Lung (tissue), 16 donors: ENCODE measurements around the gene SLC1A6. TPM values are rescaled to one million over a fixed set of nuclear protein-coding genes. Genes with fewer than 3 reads are reported as not detected.

ENCODE experiments used
- ATAC-seq: fragments of 200-7000 bp; cut with Tn5 transposase; one replicate; pipeline ENCODE4 v1.9.1; 2020; ENCODE audit warnings: moderate number of reproducible peaks; ENCODE audit not compliant: insufficient read depth, low FRiP score
- DNase-seq, 3 donors: peaks; one replicate each; pipeline ENCODE4 v3.0.0-alpha.2; 2013 to 2017
- H3K27ac ChIP-seq, 2 donors: one replicate each; pipeline ENCODE4 v1.5.1; 2013; ENCODE audit warnings: mild to moderate bottlenecking in 2 of 2, moderate library complexity in 2 of 2, control low read depth in 1 of 2, inconsistent platforms in 1 of 2, low read depth in 1 of 2, low read length in 1 of 2
- H3K27me3 ChIP-seq, 3 donors: one replicate each; pipeline ENCODE4 v1.5.1; 2013; ENCODE audit warnings: low read length in 2 of 3; ENCODE audit not compliant: control insufficient read depth in 3 of 3, insufficient read depth in 3 of 3
- H3K36me3 ChIP-seq, 4 donors: one replicate each; pipeline ENCODE4 v1.5.1; 2013; ENCODE audit warnings: low read length in 4 of 4, mild to moderate bottlenecking in 1 of 4, moderate library complexity in 1 of 4; ENCODE audit not compliant: control insufficient read depth in 4 of 4, insufficient read depth in 4 of 4
- H3K4me1 ChIP-seq, 5 donors: one replicate each; pipeline ENCODE4 v1.5.1; 2013; ENCODE audit warnings: low read length in 5 of 5, mild to moderate bottlenecking in 2 of 5, moderate library complexity in 1 of 5; ENCODE audit not compliant: control insufficient read depth in 5 of 5, insufficient read depth in 5 of 5
- H3K4me3 ChIP-seq: one replicate; pipeline ENCODE4 v1.5.1; 2013; ENCODE audit warnings: mild to moderate bottlenecking, control low read depth, moderate library complexity
- H3K9ac ChIP-seq, 2 donors: one replicate each; pipeline ENCODE4 v1.5.1; 2013; ENCODE audit warnings: low read length in 2 of 2, control low read depth in 1 of 2; ENCODE audit not compliant: insufficient read depth in 1 of 2
- H3K9me3 ChIP-seq, 4 donors: one replicate each; pipeline ENCODE4 v1.5.1; 2013; ENCODE audit warnings: low read length in 3 of 4, mild to moderate bottlenecking in 1 of 4, moderate library complexity in 1 of 4; ENCODE audit not compliant: control insufficient read depth in 4 of 4, insufficient read depth in 3 of 4
- WGBS, 2 donors: extraction: QIAGEN DNeasy Blood & Tissue Kit; methylation state at CpG; one replicate each; pipeline ENCODE4 v1.1.7; 2013; 5-methylcytosine and 5-hydroxymethylcytosine counted together
- long read RNA-seq, 5 donors: transcript quantifications; one replicate each; lab custom pipeline, GENCODE V29; 2026
- polyA plus RNA-seq, 2 donors: library from polyadenylated mRNA; stranded (reverse); fragments of 200-250 nt; gene quantifications; one replicate each; pipeline ENCODE4 v1.2.1, GENCODE V29; 2013
- total RNA-seq, 2 donors: library from RNA; depleted of rRNA in 1 of 2; stranded (reverse); fragments of >200 nt in 1 of 2; gene quantifications; one replicate each; pipeline ENCODE4 v1.2.1, GENCODE V29; 2014 to 2021
- TF ChIP-seq, protein P1 (sequence below): IDR thresholded peaks from 2 replicates; pipeline ENCODE4 v1.5.1; 2012; ENCODE audit warnings: mild to moderate bottlenecking; ENCODE audit errors: control extremely low read depth, extremely low read depth
- donor health status: control.
- donor health status: control.
- donor health status: Bipolar disorder and iron deficiency.
- donor health status: healthy.
- donor health status: DM: yes; HTN: yes; CAD: no.

The SLC1A6 gene
- not detected for total RNA-seq
- polyA plus RNA-seq = not detected
- long read RNA-seq, donor 1 = 0 reads
- long read RNA-seq, donor 2 = 0 reads
- long read RNA-seq, donor 3 = 0 reads
- long read RNA-seq, donor 4 = 0 reads
- long read RNA-seq, donor 5 = 0 reads

DNA sequence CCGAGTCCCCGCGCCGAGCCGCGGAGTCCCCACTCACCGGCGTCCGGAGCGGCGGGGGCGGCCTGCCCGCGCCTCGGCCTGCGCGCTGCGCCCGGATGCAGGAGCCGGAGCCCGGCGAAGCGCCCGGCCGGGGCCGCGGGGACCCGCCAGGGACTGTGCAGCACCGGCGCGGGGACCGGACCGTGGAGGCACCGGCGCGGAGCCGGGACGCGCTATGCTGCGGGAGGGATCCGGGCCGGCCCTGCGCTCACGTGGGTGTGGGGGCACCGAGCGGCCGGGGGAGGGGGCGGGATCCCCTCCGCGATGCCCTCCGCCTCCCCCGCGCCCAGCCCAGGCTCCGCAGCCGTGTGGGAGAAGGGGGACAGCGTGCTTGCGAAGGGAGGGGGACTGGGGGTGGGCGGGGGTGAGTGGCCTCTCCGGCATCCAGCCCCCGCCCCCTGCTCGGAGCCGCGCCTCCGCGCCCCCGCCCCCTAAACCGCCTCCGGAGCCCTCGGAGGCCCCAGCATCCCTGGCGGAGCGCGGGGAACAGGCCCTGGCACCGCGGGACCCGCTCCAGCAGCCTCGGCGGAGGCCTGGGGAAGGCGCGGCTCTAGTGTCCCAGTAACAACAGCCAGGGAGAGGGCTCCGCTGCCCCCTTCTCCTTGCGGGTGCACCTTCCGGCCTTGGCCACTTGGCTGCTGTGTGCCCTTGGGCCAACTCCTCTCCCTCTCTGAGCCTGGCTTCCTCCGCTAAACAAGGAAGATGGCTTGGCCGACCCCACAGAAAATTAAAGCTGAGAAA lies at the start of gene SLC1A6:
TSS of gene SLC1A6 (minus strand) at position 389 of the 780 bp plus-strand sequence. CDS start 6,954 bp downstream, outside the sequence.
- 1% methylated on average over 38 to 84 of the region's 84 CpGs for WGBS, 2 donors
- Histone ChIP-seq H3K4me3 (no peak within 1 kb of the TSS), H3K27ac (no peak within 1 kb of the TSS), H3K9ac (no peak within 1 kb of the TSS), H3K36me3 (no peaks in the 10 kb centered on the region), H3K4me1 (no peaks in the 10 kb centered on the region), H3K27me3 (peaks cover 12 to 52% (median 33%) of the 10 kb centered on the region in 3 donors), H3K9me3 (peaks cover 0 to 3% (median 0%) of the 10 kb centered on the region in 4 donors)
- peak in 2 of 3 donors; percentile 2 to 15 for DNase-seq
- no peak for ATAC-seq
- TF ChIP-seq, protein P1, sequence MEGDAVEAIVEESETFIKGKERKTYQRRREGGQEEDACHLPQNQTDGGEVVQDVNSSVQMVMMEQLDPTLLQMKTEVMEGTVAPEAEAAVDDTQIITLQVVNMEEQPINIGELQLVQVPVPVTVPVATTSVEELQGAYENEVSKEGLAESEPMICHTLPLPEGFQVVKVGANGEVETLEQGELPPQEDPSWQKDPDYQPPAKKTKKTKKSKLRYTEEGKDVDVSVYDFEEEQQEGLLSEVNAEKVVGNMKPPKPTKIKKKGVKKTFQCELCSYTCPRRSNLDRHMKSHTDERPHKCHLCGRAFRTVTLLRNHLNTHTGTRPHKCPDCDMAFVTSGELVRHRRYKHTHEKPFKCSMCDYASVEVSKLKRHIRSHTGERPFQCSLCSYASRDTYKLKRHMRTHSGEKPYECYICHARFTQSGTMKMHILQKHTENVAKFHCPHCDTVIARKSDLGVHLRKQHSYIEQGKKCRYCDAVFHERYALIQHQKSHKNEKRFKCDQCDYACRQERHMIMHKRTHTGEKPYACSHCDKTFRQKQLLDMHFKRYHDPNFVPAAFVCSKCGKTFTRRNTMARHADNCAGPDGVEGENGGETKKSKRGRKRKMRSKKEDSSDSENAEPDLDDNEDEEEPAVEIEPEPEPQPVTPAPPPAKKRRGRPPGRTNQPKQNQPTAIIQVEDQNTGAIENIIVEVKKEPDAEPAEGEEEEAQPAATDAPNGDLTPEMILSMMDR = no peak

DNA sequence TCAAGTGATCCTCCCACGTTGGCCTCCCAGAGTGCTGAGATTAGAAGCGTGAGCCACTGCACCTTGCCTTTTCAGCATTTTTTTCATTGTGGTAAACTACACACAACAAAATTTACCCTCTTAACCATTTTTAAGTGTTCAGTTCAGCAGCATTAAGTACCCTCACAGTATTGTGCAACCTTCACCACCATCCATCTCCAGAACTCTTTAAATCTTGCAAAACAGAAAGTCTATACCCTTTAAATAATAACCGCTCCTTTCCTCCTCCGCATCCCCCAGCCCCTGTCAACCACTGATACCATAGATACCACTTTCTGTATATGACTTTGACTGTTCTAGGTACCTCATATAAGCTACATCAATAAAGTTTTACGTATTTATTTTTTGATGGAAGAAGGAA lies 48.8 kb upstream of the SLC1A6 start:
- DNase-seq = no peak
- peaks cover 0 to 2% (median 0%) of the 10 kb centered on the region in 3 donors for H3K27me3 ChIP-seq
- WGBS, 2 donors = 58% methylated on average over 5 of the region's 5 CpGs
- H3K9ac ChIP-seq = no peak overlapping the region
- H3K4me1 ChIP-seq = no peaks in the 10 kb centered on the region
- TF ChIP-seq, protein P1 = no peak
- H3K36me3 ChIP-seq = no peaks in the 10 kb centered on the region
- peaks cover 0 to 2% (median 0%) of the 10 kb centered on the region in 4 donors for H3K9me3 ChIP-seq
- no peak overlapping the region for H3K4me3 ChIP-seq
- no peak overlapping the region for H3K27ac ChIP-seq
- ATAC-seq = no peak

DNA sequence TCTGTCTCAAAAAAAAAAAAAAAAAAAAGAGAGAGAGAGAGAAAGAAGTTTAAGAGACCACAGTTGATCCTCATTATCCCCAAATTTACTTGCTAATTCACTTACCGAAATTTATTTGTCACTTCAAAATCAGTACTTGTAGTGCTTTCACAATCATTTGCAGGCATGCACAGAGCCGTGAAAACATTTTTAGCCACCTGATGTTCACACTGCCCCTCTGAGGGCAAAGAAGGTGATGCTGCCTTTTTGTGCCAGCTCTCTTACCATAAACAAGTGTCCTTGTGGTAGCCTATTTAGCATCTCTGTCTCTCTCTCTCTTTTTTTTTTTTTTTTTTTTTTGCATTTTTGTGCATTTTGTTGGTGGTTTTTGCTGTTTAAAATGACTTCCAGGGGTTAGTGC lies 45.6 kb upstream of the SLC1A6 start:
- WGBS, 2 donors = 27 to 33% methylated on average over 2 of the region's 2 CpGs
- no peak for DNase-seq
- Histone ChIP-seq H3K9ac (no peak overlapping the region), H3K9me3 (peaks cover 0 to 3% (median 0%) of the 10 kb centered on the region in 4 donors), H3K4me1 (no peaks in the 10 kb centered on the region), H3K36me3 (no peaks in the 10 kb centered on the region), H3K27me3 (peaks cover 0 to 5% (median 4%) of the 10 kb centered on the region in 3 donors), H3K4me3 (no peak overlapping the region), H3K27ac (no peak overlapping the region)
- TF ChIP-seq, protein P1 = no peak
- ATAC-seq = no peak
